ENCODE measurements around the gene BAG3. TPM values are rescaled to one million over a fixed set of nuclear protein-coding genes. Genes with fewer than 3 reads are reported as not detected.

BAG3 gene
- total RNA-seq, 1 experiment from 2014 or later: 75.7 TPM

- Histone ChIP-seq H3K27ac (no peak overlapping the region), H3K27me3 (ENCODE audit: insufficient read depth, low read depth) (no peaks in the 10 kb centered on the region), H3F3A (ENCODE audit: insufficient read depth, low read depth) (no peaks in the 10 kb centered on the region), H3K4me2 (no peak overlapping the region), H3K9me3 (ENCODE audit: insufficient read depth, low read depth) (no peaks in the 10 kb centered on the region), H3K4me3 (no peak overlapping the region), H3K4me1 (replicated peaks; ENCODE audit: insufficient read depth) (no peaks in the 10 kb centered on the region), H4K20me1 (ENCODE audit: insufficient read depth) (no peaks in the 10 kb centered on the region), H3K36me3 (ENCODE audit: low read depth) (no peaks in the 10 kb centered on the region), H2AFZ (no peak overlapping the region), H3K9me2 (ENCODE audit: insufficient read depth) (no peaks in the 10 kb centered on the region), H3K79me2 (ENCODE audit: low read depth) (no peaks in the 10 kb centered on the region)
- BruUV-seq (replicated peaks): no TSS peak
- no peak for DNase-seq
- ChIA-PET POLR2A (ENCODE audit: unreplicated experiment) (no interaction called here), CTCF (no interaction called here)
- TF ChIP-seq, protein P1, sequence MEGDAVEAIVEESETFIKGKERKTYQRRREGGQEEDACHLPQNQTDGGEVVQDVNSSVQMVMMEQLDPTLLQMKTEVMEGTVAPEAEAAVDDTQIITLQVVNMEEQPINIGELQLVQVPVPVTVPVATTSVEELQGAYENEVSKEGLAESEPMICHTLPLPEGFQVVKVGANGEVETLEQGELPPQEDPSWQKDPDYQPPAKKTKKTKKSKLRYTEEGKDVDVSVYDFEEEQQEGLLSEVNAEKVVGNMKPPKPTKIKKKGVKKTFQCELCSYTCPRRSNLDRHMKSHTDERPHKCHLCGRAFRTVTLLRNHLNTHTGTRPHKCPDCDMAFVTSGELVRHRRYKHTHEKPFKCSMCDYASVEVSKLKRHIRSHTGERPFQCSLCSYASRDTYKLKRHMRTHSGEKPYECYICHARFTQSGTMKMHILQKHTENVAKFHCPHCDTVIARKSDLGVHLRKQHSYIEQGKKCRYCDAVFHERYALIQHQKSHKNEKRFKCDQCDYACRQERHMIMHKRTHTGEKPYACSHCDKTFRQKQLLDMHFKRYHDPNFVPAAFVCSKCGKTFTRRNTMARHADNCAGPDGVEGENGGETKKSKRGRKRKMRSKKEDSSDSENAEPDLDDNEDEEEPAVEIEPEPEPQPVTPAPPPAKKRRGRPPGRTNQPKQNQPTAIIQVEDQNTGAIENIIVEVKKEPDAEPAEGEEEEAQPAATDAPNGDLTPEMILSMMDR (conservative IDR thresholded peaks at IDR 0.05): no peak
- TF ChIP-seq EZH2 (IDR thresholded peaks at IDR 0.05; ENCODE audit: low read depth): no peak
- intact Hi-C loops (cut with micrococcal nuclease; ENCODE audit: unreplicated experiment): no loop called here
Observed at GRCh38 chr10:119694608-119695007, 43.4 kb downstream of the BAG3 start.

GRCh38 chr10:119700321-119700954, 49.3 kb downstream of the BAG3 start:
- ChIA-PET CTCF (no interaction called here), POLR2A (ENCODE audit: unreplicated experiment) (no interaction called here)
- Histone ChIP-seq H3K79me2 (ENCODE audit: low read depth) (no peaks in the 10 kb centered on the region), H3K4me2 (no peak overlapping the region), H4K20me1 (ENCODE audit: insufficient read depth) (no peaks in the 10 kb centered on the region), H2AFZ (no peak overlapping the region), H3K4me3 (no peak overlapping the region), H3K4me1 (replicated peaks; ENCODE audit: insufficient read depth) (no peaks in the 10 kb centered on the region), H3K27ac (no peak overlapping the region), H3K27me3 (ENCODE audit: insufficient read depth, low read depth) (no peaks in the 10 kb centered on the region), H3K36me3 (ENCODE audit: low read depth) (no peaks in the 10 kb centered on the region), H3K9me2 (ENCODE audit: insufficient read depth) (no peaks in the 10 kb centered on the region), H3F3A (ENCODE audit: insufficient read depth, low read depth) (no peaks in the 10 kb centered on the region), H3K9me3 (ENCODE audit: insufficient read depth, low read depth) (no peaks in the 10 kb centered on the region)
- intact Hi-C loops (cut with micrococcal nuclease; ENCODE audit: unreplicated experiment): no loop called here
- TF ChIP-seq, protein P1 (conservative IDR thresholded peaks at IDR 0.05): no peak
- TF ChIP-seq EZH2 (IDR thresholded peaks at IDR 0.05; ENCODE audit: low read depth): no peak
- DNase-seq: no peak
- no TSS peak for BruUV-seq (replicated peaks)

DNA sequence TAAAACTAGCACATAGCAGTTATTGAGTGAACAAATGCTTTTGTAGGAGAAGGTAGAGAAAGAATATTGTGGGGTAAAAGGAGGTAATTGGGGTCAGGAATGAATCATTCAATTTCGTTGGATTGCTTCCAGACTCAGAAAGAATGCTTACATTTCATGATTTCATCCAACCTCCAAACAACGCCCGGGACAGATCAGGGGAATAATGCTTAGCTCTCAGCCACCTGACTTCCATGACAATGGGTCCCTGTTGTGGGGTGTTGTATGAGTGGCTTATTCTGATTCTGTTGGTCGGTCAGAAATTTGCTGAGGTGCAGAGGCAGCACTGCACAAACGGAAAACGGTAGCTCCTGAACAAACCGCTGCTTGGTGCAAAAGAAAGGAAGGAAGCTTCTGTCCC, 50.7 kb downstream of the BAG3 start:
- H3K79me2 ChIP-seq (ENCODE audit: low read depth): no peaks in the 10 kb centered on the region
- no peaks in the 10 kb centered on the region for H3K36me3 ChIP-seq (ENCODE audit: low read depth)
- H2AFZ ChIP-seq: no peak overlapping the region
- no peaks in the 10 kb centered on the region for H4K20me1 ChIP-seq (ENCODE audit: insufficient read depth)
- H3K9me3 ChIP-seq (ENCODE audit: insufficient read depth, low read depth): no peaks in the 10 kb centered on the region
- H3K4me3 ChIP-seq: no peak overlapping the region
- no peaks in the 10 kb centered on the region for H3K27me3 ChIP-seq (ENCODE audit: insufficient read depth, low read depth)
- no peaks in the 10 kb centered on the region for H3K9me2 ChIP-seq (ENCODE audit: insufficient read depth)
- ChIA-PET POLR2A (ENCODE audit: unreplicated experiment) (no interaction called here), CTCF (no interaction called here)
- BruUV-seq (replicated peaks): no TSS peak
- H3K27ac ChIP-seq: no peak overlapping the region
- no peak overlapping the region for H3K4me2 ChIP-seq
- no peak for TF ChIP-seq EZH2 (IDR thresholded peaks at IDR 0.05; ENCODE audit: low read depth)
- TF ChIP-seq, protein P1 (conservative IDR thresholded peaks at IDR 0.05): no peak
- no peaks in the 10 kb centered on the region for H3K4me1 ChIP-seq (replicated peaks; ENCODE audit: insufficient read depth)
- intact Hi-C loops (cut with micrococcal nuclease; ENCODE audit: unreplicated experiment): no loop called here
- no peak for DNase-seq
- H3F3A ChIP-seq (ENCODE audit: insufficient read depth, low read depth): no peaks in the 10 kb centered on the region
